ENCODE data around the gene ATXN2. TPM values are rescaled to one million over a fixed set of nuclear protein-coding genes. Genes with fewer than 3 reads are reported as not detected.
A peak's percentile ranks its signal among the peaks of the same experiment; 100 is the strongest.

The ATXN2 gene
- total and polyA plus RNA-seq, 9 of the 15 experiments (the other 6 are each of a cell fraction or from before 2014, with no cell fraction given) = 16.8 to 67.8 (median 29.3) TPM

GRCh38 chr12:111573476-111573875 is 25.6 kb downstream of the ATXN2 start:
- DNase-seq (ENCODE audit: extremely low read depth in 1 of 4, low spot score in 3 of 4) = no peak
- no peak for ATAC-seq
- Histone ChIP-seq H2AFZ (ENCODE audit: low read depth, low read length) (no peak overlapping the region), H4K20me1 (replicated peaks; ENCODE audit: control insufficient read depth, insufficient read depth, low read length) (peaks cover 11% of the 10 kb centered on the region; the same call in 1 of the 2 replicates), H3K27me3 (ENCODE audit: control insufficient read depth in 2 of 2, insufficient read depth in 2 of 2, low read length in 2 of 2) (no peaks in the 10 kb centered on the region), H3K36me3 (ENCODE audit: control insufficient read depth, insufficient read depth, low read length) (peaks cover 24% of the 10 kb centered on the region), H3K9me3 (replicated peaks; ENCODE audit: control insufficient read depth, insufficient read depth, low read depth, low read length) (no peaks in the 10 kb centered on the region; the same call in 1 of the 2 replicates), H3K4me1 (replicated peaks in 1 of 2; ENCODE audit: control insufficient read depth in 2 of 2, insufficient read depth in 2 of 2, low read length in 2 of 2) (peaks cover 9 to 39% of the 10 kb centered on the region in 2 experiments), H3K27ac (ENCODE audit: extremely low read depth, low read depth, low read length) (no peak overlapping the region), H3K9ac (ENCODE audit: insufficient read depth in 1 of 2, low read depth in 2 of 2, low read length in 2 of 2) (no peak overlapping the region), H3K9me1 (ENCODE audit: control insufficient read depth, insufficient read depth, low read length) (peaks cover 8% of the 10 kb centered on the region), H3K4me3 (no peak overlapping the region), H3K4me2 (ENCODE audit: insufficient read depth, low read length) (no peak overlapping the region), H3K79me2 (ENCODE audit: control insufficient read depth, insufficient read depth, low read length) (peaks cover 89% of the 10 kb centered on the region)
- CTCF ChIA-PET (ENCODE audit: low intra/inter-chr PET ratio) = interaction anchor here (0.7 kb wide), 1 partner anchor 79 kb away, joined by 3 read pairs; no protein-coding TSS in a partner anchor
- POLR2A ChIA-PET = interaction anchor here (1.0 kb wide), 1 partner anchor 20 kb away, joined by 3 read pairs; no protein-coding TSS in a partner anchor
- FAIRE-seq = no peak
- intact Hi-C loops (cut with micrococcal nuclease) (no loop called here), in situ Hi-C loops (cut with MboI) (no loop called here)
- no TSS peak for BruUV-seq (replicated peaks)
- TF ChIP-seq SPI1 (IDR thresholded peaks at IDR 0.05; ENCODE audit: borderline replicate concordance, low read depth, low read length) = 0 out of 2 replicates have a peak, but pooled peaks have one; percentile 18
- TF ChIP-seq ERF (CRISPR knock-in tag; IDR thresholded peaks at IDR 0.05) = no peak
- TF ChIP-seq KDM1A (IDR thresholded peaks at IDR 0.05) = 0 out of 4 replicates have a peak, but pooled peaks of 1 of the 2 experiments have one; percentile 21
- 92% methylated on average over 1 of the region's 1 CpG for WGBS (ENCODE audit: insufficient coverage, low coverage, missing lambda C conversion rate)

All from K562 (cell line).